Mesendoderm (in vitro differentiated cells): Measurements from ENCODE around the gene PPM1N.

Experiments
- DNase-seq: peaks from one replicate; pipeline ENCODE4 v3.0.0; 2013
- H2AK5ac ChIP-seq: 2 replicates; pipeline ENCODE4 v1.6.1; 2013; ENCODE audit warnings: low read length, inconsistent platforms
- H2BK120ac ChIP-seq: 2 replicates; pipeline ENCODE4 v1.6.1; 2013; ENCODE audit warnings: low read depth, mild to moderate bottlenecking, low read length, moderate library complexity, mixed read lengths
- H2BK15ac ChIP-seq: replicated peaks from 2 replicates; pipeline ENCODE4 v1.6.1; 2013; ENCODE audit warnings: low read depth, mild to moderate bottlenecking, moderate library complexity
- H2BK5ac ChIP-seq: 2 replicates; pipeline ENCODE4 v1.6.1; 2013; ENCODE audit warnings: low read length, inconsistent platforms
- H3K18ac ChIP-seq: 2 replicates; pipeline ENCODE4 v1.6.1; 2013; ENCODE audit warnings: mild to moderate bottlenecking, low read length, mixed read lengths
- H3K23ac ChIP-seq: one replicate; pipeline ENCODE4 v1.6.1; 2013; ENCODE audit warnings: low read length
- H3K27ac ChIP-seq: 2 replicates; pipeline ENCODE4 v1.5.1; 2013; ENCODE audit warnings: low read depth, mild to moderate bottlenecking, inconsistent platforms, low read length, moderate library complexity
- H3K27me3 ChIP-seq: 2 replicates; pipeline ENCODE4 v1.6.1; 2013; ENCODE audit warnings: low read length, control low read depth, mild to moderate bottlenecking, inconsistent platforms; ENCODE audit not compliant: insufficient read depth, poor library complexity
- H3K36me3 ChIP-seq: 2 replicates; pipeline ENCODE4 v1.6.1; 2013; ENCODE audit warnings: low read length, inconsistent platforms; ENCODE audit not compliant: control insufficient read depth, insufficient read depth
- H3K4ac ChIP-seq: one replicate; pipeline ENCODE4 v1.6.1; 2013; ENCODE audit warnings: low read depth, mild to moderate bottlenecking, low read length, moderate library complexity
- H3K4me1 ChIP-seq: 2 replicates; pipeline ENCODE4 v1.6.1; 2013; ENCODE audit warnings: low read depth, low read length, inconsistent platforms; ENCODE audit not compliant: control insufficient read depth
- H3K4me2 ChIP-seq: 2 replicates; pipeline ENCODE4 v1.6.1; 2013; ENCODE audit warnings: low read length
- H3K4me3 ChIP-seq: 2 replicates; pipeline ENCODE4 v1.5.1; 2013; ENCODE audit warnings: mild to moderate bottlenecking, low read length
- H3K56ac ChIP-seq: one replicate; pipeline ENCODE4 v1.6.1; 2013; ENCODE audit warnings: low read length
- H3K79me1 ChIP-seq: 2 replicates; pipeline ENCODE4 v1.6.1; 2013; ENCODE audit warnings: low read length, inconsistent platforms
- H3K79me2 ChIP-seq: 2 replicates; pipeline ENCODE4 v1.6.1; 2013; ENCODE audit warnings: mild to moderate bottlenecking, low read length; ENCODE audit not compliant: control insufficient read depth, insufficient read depth
- H3K9ac ChIP-seq: 2 replicates; pipeline ENCODE4 v1.6.1; 2013; ENCODE audit warnings: low read length, inconsistent platforms
- H4K5ac ChIP-seq: one replicate; pipeline ENCODE4 v1.6.1; 2013; ENCODE audit warnings: low read length
- H4K8ac ChIP-seq: one replicate; pipeline ENCODE4 v1.6.1; 2013; ENCODE audit warnings: low read depth, mild to moderate bottlenecking, control low read depth, low read length, moderate library complexity
- WGBS: extraction: QIAGEN DNeasy Blood & Tissue Kit; methylation state at CpG from one replicate; pipeline ENCODE4 v1.1.7; 2013; ENCODE audit warnings: low lambda C conversion rate, missing lambda C conversion rate; ENCODE audit not compliant: insufficient coverage; ENCODE audit errors: extremely low coverage; 5-methylcytosine and 5-hydroxymethylcytosine counted together

Gene PPM1N

GRCh38 chr19:45468803-45469131 is 29.5 kb upstream of the PPM1N start:
- Histone ChIP-seq H3K36me3 (no peaks in the 10 kb centered on the region), H3K9ac (peak overlapping the region; percentile 56), H2BK5ac (no peak overlapping the region), H3K23ac (no peak overlapping the region), H2BK15ac (no peak overlapping the region), H3K18ac (no peak overlapping the region), H2BK120ac (no peak overlapping the region), H4K8ac (no peak overlapping the region), H3K4ac (no peak overlapping the region), H3K56ac (peak overlapping the region; percentile 78), H3K27ac (no peak overlapping the region), H3K27me3 (no peaks in the 10 kb centered on the region), H2AK5ac (no peak overlapping the region), H3K4me1 (peaks cover 1% of the 10 kb centered on the region), H3K4me3 (peak overlapping the region; percentile 24), H3K4me2 (peak overlapping the region; percentile 72), H3K79me2 (no peaks in the 10 kb centered on the region), H4K5ac (no peak overlapping the region), H3K79me1 (no peaks in the 10 kb centered on the region)
- no peak for DNase-seq
- no CpG with 5 or more reads among the region's 19 CpGs for WGBS

GRCh38 chr19:45469132-45469944 is 28.9 kb upstream of the PPM1N start:
- Histone ChIP-seq H3K27ac (no peak overlapping the region), H3K79me1 (no peaks in the 10 kb centered on the region), H3K4me2 (peak overlapping the region; percentile 100), H3K36me3 (no peaks in the 10 kb centered on the region), H2BK5ac (no peak overlapping the region), H3K56ac (peak overlapping the region; percentile 78), H4K8ac (no peak overlapping the region), H2AK5ac (no peak overlapping the region), H3K9ac (peak overlapping the region; percentile 56), H3K4me3 (peak overlapping the region; percentile 80), H3K4me1 (peaks cover 1% of the 10 kb centered on the region), H3K27me3 (no peaks in the 10 kb centered on the region), H2BK15ac (no peak overlapping the region), H2BK120ac (no peak overlapping the region), H3K79me2 (no peaks in the 10 kb centered on the region), H4K5ac (no peak overlapping the region), H3K23ac (no peak overlapping the region), H3K4ac (no peak overlapping the region), H3K18ac (no peak overlapping the region)
- peak; percentile 95 for DNase-seq
- WGBS, result no CpG with 5 or more reads among the region's 66 CpGs

GRCh38 chr19:45469945-45470761 is 28.1 kb upstream of the PPM1N start:
- Histone ChIP-seq H3K27me3 (no peaks in the 10 kb centered on the region), H3K27ac (no peak overlapping the region), H2BK15ac (no peak overlapping the region)

GRCh38 chr19:45470762-45471081 is 27.5 kb upstream of the PPM1N start:
- WGBS, result no CpG with 5 or more reads among the region's 15 CpGs
- no peak for DNase-seq

More at GRCh38 chr19:45469945-45470761, 28.1 kb upstream of the PPM1N start:
- WGBS, result no CpG with 5 or more reads among the region's 33 CpGs
- Histone ChIP-seq H3K79me1 (no peaks in the 10 kb centered on the region), H4K8ac (no peak overlapping the region), H2AK5ac (no peak overlapping the region), H3K4me1 (peaks cover 1% of the 10 kb centered on the region), H3K4ac (no peak overlapping the region), H3K23ac (no peak overlapping the region), H3K4me3 (no peak overlapping the region), H3K18ac (no peak overlapping the region), H2BK5ac (no peak overlapping the region), H3K9ac (peak overlapping the region; percentile 54), H3K56ac (peak overlapping the region; percentile 56), H2BK120ac (no peak overlapping the region), H3K79me2 (no peaks in the 10 kb centered on the region), H3K4me2 (peak overlapping the region; percentile 54), H4K5ac (no peak overlapping the region), H3K36me3 (no peaks in the 10 kb centered on the region)
- DNase-seq, result peak; percentile 54

GRCh38 chr19:45471111-45471930 is 26.9 kb upstream of the PPM1N start:
- Histone ChIP-seq H3K36me3 (no peaks in the 10 kb centered on the region), H3K9ac (no peak overlapping the region), H4K8ac (no peak overlapping the region), H3K23ac (no peak overlapping the region), H3K4me3 (no peak overlapping the region), H3K4me2 (no peak overlapping the region), H3K27ac (no peak overlapping the region), H3K4me1 (peaks cover 1% of the 10 kb centered on the region), H3K4ac (no peak overlapping the region), H2BK5ac (no peak overlapping the region), H3K27me3 (no peaks in the 10 kb centered on the region), H2BK120ac (no peak overlapping the region), H3K79me1 (no peaks in the 10 kb centered on the region), H3K18ac (no peak overlapping the region), H3K56ac (no peak overlapping the region), H3K79me2 (no peaks in the 10 kb centered on the region), H2BK15ac (no peak overlapping the region), H2AK5ac (no peak overlapping the region), H4K5ac (no peak overlapping the region)
- no peak for DNase-seq
- WGBS, result no CpG with 5 or more reads among the region's 16 CpGs

More at GRCh38 chr19:45470762-45471081, 27.5 kb upstream of the PPM1N start:
- Histone ChIP-seq H3K4me2 (no peak overlapping the region), H3K9ac (no peak overlapping the region), H3K4ac (no peak overlapping the region), H3K56ac (no peak overlapping the region), H3K79me1 (no peaks in the 10 kb centered on the region), H2BK15ac (no peak overlapping the region), H2BK120ac (no peak overlapping the region), H3K27ac (no peak overlapping the region), H3K79me2 (no peaks in the 10 kb centered on the region), H4K8ac (no peak overlapping the region), H3K4me3 (no peak overlapping the region), H3K23ac (no peak overlapping the region), H3K18ac (no peak overlapping the region), H4K5ac (no peak overlapping the region), H2BK5ac (no peak overlapping the region), H3K4me1 (peaks cover 1% of the 10 kb centered on the region), H3K36me3 (no peaks in the 10 kb centered on the region), H3K27me3 (no peaks in the 10 kb centered on the region), H2AK5ac (no peak overlapping the region)
